MM.1S (cell line): Measurements from ENCODE around the gene USPL1.

ENCODE experiments used
- CTCF ChIP-seq: fragments of 300-600 bp; sonication (generic); IDR thresholded peaks from 2 replicates; pipeline ENCODE4 v1.5.1; 2016; ENCODE audit warnings: antibody characterized with exemption, low read length, mixed read lengths
- EZH2 ChIP-seq: fragments of 300-600 bp; sonication (generic); optimal IDR thresholded peaks from 2 replicates; pipeline ENCODE3; 2017; ENCODE audit warnings: low read depth, mild to moderate bottlenecking, antibody characterized with exemption, low read length, mixed read lengths
- EZH2phosphoT487 ChIP-seq: fragments of 300-600 bp; sonication (generic); IDR thresholded peaks from 2 replicates; pipeline ENCODE4 v1.6.1; 2018; ENCODE audit warnings: antibody characterized with exemption, low read length

GRCh38 chr13:30577401-30577852 is 40.3 kb upstream of the USPL1 start:
- TF ChIP-seq EZH2 = no peak
- TF ChIP-seq CTCF = no peak
- TF ChIP-seq EZH2phosphoT487 = no peak
